ENCODE measurements around the gene ZNF775. TPM values are rescaled to one million over a fixed set of nuclear protein-coding genes. Genes with fewer than 3 reads are reported as not detected.

The ZNF775 gene
- total and polyA plus RNA-seq, 8 donors: 4.0 to 11.7 (median 5.8) TPM

DNA sequence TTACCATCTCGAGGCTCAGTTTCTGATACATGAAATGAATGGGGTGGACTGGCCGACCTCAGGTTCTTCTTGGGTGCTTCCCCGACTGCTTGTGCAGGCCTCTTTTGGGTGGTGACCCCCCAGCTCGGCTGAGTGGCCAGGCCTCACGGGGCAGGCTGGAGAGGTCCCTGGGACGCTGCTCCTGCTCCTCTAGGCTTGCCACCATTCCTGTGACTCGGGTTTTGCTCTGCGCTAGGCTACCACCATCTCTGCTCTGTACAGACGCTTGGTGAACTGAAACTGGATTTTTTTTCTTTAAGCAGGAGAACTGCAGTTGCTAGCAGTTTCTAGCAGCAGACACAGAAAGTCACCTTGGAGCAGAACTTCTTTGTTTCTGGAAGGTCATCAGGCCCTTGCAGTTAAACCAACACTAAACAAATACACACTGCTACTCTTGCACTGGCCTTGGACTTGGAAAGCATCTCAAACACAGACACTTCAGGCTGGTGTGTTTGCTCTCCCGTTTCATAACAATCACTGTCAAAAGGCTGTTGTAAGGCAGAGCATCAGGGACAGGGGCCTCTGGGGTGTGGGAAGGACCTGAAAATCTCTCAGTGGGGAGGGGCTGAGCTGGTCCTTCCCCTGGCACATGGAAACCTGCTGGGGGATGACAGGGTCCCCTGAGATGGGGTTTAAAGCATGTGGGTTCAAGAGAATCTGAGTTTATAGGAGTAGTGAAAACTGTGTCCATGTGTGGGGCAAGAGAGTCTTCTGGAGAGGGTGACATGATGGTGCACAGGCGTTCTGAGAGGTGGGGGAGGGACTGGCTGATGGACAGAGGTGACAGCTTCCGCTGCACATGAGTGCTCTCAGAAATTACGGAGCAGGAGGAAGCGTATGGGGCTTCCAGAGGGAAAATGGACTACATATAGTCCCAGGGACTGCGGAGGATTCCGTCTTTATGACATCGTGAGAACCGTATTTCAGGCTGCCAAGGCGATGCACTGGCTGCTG is 36.3 kb downstream of the ZNF775 start:
- DNase-seq (peak in 1 of 4 donors; percentile 21), ATAC-seq (peak; percentile 59)
- Histone ChIP-seq H3K9me3 (no peaks in the 10 kb centered on the region), H3K27me3 (no peaks in the 10 kb centered on the region), H3K4me1 (no peaks in the 10 kb centered on the region), H3K4me3 (no peak overlapping the region), H3K36me3 (no peaks in the 10 kb centered on the region), H3K27ac (no peak overlapping the region)
- intact Hi-C loops (cut with DNase I): no loop called here
- TF ChIP-seq, protein P1, sequence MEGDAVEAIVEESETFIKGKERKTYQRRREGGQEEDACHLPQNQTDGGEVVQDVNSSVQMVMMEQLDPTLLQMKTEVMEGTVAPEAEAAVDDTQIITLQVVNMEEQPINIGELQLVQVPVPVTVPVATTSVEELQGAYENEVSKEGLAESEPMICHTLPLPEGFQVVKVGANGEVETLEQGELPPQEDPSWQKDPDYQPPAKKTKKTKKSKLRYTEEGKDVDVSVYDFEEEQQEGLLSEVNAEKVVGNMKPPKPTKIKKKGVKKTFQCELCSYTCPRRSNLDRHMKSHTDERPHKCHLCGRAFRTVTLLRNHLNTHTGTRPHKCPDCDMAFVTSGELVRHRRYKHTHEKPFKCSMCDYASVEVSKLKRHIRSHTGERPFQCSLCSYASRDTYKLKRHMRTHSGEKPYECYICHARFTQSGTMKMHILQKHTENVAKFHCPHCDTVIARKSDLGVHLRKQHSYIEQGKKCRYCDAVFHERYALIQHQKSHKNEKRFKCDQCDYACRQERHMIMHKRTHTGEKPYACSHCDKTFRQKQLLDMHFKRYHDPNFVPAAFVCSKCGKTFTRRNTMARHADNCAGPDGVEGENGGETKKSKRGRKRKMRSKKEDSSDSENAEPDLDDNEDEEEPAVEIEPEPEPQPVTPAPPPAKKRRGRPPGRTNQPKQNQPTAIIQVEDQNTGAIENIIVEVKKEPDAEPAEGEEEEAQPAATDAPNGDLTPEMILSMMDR (IDR thresholded peaks at IDR 0.05): no peak

DNA sequence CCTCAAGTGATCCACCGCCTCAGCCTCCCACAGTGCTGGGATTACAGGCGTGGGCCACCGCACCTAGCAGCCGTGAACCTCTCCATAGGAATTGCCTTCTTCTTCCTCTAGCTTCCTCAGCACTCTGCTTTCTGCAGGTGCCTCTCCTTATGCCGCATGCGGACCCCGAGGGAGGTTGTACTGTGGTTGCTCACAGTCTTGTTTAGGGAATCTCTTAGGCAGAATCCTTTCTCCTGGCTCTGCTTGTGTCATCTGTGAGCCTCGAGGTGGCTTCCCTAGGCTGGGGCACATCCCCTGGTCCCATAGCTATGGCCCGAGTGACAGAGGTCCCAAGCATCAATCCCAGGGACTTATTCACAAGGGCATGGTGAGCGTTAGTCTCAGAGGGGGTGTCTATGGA is 38.1 kb downstream of the ZNF775 start:
- TF ChIP-seq, protein P1 (IDR thresholded peaks at IDR 0.05): no peak
- H3K27ac ChIP-seq: no peak overlapping the region
- H3K36me3 ChIP-seq: no peaks in the 10 kb centered on the region
- DNase-seq (peak in 1 of 4 donors; percentile 6), ATAC-seq (no peak)
- intact Hi-C loops (cut with DNase I): no loop called here
- no peaks in the 10 kb centered on the region for H3K4me1 ChIP-seq
- no peaks in the 10 kb centered on the region for H3K9me3 ChIP-seq
- H3K27me3 ChIP-seq: no peaks in the 10 kb centered on the region
- no peak overlapping the region for H3K4me3 ChIP-seq

DNA sequence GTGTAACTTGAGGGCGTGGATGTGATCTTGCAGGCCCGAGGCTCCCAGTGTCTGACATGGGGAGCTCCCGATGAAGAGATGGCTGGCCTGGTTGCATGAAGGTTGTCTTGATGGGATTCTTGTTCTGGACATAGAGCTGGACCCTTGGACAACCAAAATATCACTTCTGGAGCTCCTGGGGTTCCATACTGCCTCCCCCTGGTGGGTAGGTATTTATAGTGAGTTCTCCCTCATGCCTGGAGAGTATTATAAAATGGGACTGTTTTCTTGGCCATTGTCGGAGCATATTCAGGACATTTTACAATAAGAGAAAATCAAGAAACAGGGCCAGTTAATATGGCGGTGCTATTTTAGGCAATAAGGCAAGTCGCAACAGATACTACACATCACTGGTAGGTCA is 38.7 kb downstream of the ZNF775 start:
- Histone ChIP-seq H3K4me1 (no peaks in the 10 kb centered on the region), H3K27me3 (no peaks in the 10 kb centered on the region), H3K36me3 (no peaks in the 10 kb centered on the region), H3K4me3 (no peak overlapping the region), H3K27ac (no peak overlapping the region), H3K9me3 (no peaks in the 10 kb centered on the region)
- TF ChIP-seq, protein P1 (IDR thresholded peaks at IDR 0.05): no peak
- intact Hi-C loops (cut with DNase I): no loop called here
- ATAC-seq: no peak
- DNase-seq: peak in 1 of 4 donors; percentile 7

DNA sequence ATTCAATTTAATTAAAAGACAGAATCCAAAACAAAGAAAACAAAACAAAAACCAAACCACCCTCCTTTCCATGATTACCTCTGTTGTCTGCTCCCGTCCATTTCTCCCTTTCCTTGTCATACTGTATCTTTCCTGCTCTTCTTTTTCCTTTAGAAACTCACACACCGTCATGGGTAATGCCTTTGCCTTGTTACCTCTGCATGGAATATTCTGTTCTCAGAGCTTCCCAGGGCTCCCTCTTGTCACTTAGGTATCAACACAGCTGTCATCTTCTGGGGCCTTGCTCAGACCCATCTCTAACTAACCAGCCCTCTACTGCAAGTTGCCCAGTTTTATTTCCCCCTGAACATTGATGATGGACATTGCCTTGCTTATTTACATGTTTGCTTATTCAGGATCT is 41.1 kb downstream of the ZNF775 start:
- ATAC-seq (no peak), DNase-seq (no peak)
- no peak overlapping the region for H3K4me3 ChIP-seq
- no peaks in the 10 kb centered on the region for H3K4me1 ChIP-seq
- intact Hi-C loops (cut with DNase I): loop anchor here in 1 of 2 donors (10.0 kb wide), 1 partner anchor 65 kb away; no protein-coding TSS in a partner anchor
- no peaks in the 10 kb centered on the region for H3K36me3 ChIP-seq
- no peaks in the 10 kb centered on the region for H3K9me3 ChIP-seq
- H3K27me3 ChIP-seq: no peaks in the 10 kb centered on the region
- no peak overlapping the region for H3K27ac ChIP-seq
- TF ChIP-seq, protein P1 (IDR thresholded peaks at IDR 0.05): no peak

DNA sequence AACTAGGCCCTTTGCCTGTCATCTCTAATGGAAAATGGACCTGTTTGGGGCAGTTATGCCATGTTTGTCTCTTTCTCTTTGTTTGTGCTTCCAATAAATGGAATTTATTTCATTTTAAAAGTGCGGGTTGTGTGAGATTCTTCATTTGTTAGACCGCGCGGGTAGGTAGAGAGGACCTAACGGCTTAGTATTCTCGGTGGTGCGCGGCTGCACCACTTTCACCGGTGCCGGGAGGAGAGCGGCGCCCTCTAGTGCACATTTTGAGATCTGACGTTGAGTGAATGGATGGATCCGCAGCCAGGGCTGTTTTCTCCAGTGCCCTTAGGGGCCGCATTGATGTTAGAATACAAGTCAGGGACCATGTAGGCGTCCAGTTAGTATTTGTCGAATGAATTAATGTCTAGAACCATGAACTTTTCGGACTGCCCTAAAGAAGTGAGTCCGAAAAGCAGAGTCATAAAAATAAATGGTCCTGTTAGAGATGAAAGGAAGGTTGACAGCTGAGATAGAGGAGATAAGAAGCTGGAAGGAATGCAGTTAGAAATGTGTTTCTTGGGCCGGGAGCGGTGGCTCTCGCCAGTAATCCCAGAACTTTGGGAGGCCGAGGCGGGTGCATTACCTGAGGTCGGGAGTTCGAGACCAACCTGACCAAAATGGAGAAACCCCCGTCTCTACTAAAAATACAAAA is 42.0 kb downstream of the ZNF775 start:
- Histone ChIP-seq H3K9me3 (no peaks in the 10 kb centered on the region), H3K27ac (no peak overlapping the region), H3K4me1 (no peaks in the 10 kb centered on the region), H3K36me3 (no peaks in the 10 kb centered on the region), H3K4me3 (no peak overlapping the region), H3K27me3 (no peaks in the 10 kb centered on the region)
- TF ChIP-seq, protein P1 (IDR thresholded peaks at IDR 0.05): peak; percentile 57 to 90
- DNase-seq (peak; percentile 66 to 92 (median 79)), ATAC-seq (peak; percentile 100)
- intact Hi-C loops (cut with DNase I): loop anchor here in 1 of 2 donors (10.0 kb wide), 1 partner anchor 66 kb away; no protein-coding TSS in a partner anchor
